Kidney (tissue), 14 donors: ENCODE measurements around the gene ADGRV1. TPM values are rescaled to one million over a fixed set of nuclear protein-coding genes. Genes with fewer than 3 reads are reported as not detected.
"Not testable (repeated sequence)": the region's sequence is repeated elsewhere in the genome, so short reads cannot be mapped to it uniquely, and the experiment has no call there.

ENCODE experiments used
- DNase-seq, 5 donors: peaks; one replicate each; pipeline ENCODE4 v3.0.0-alpha.2; 2013 to 2020
- FAIRE-seq: peaks from 2 replicates; lab custom pipeline; 2012; peaks lifted over from hg19 to GRCh38; lab: Jason Lieb, UNC
- H3K27ac ChIP-seq, 2 donors: one replicate each; pipeline ENCODE4 v1.7.0; 2013; ENCODE audit warnings: low read depth in 2 of 2, low read length in 2 of 2, inconsistent platforms in 1 of 2
- H3K27me3 ChIP-seq: one replicate; pipeline ENCODE4 v1.7.1; 2013; ENCODE audit warnings: low read length, inconsistent platforms; ENCODE audit not compliant: control insufficient read depth, insufficient read depth
- H3K36me3 ChIP-seq, 3 donors: one replicate each; pipeline versions ENCODE4 v1.7.0 to v1.7.1; 2013; ENCODE audit warnings: low read length in 3 of 3, control low read depth in 1 of 3, inconsistent platforms in 1 of 3; ENCODE audit not compliant: insufficient read depth in 3 of 3, control insufficient read depth in 2 of 3
- H3K4me1 ChIP-seq, 3 donors: one replicate each; pipeline versions ENCODE4 v1.7.0 to v1.7.1; 2013; ENCODE audit warnings: low read length in 3 of 3, inconsistent platforms in 1 of 3, low read depth in 1 of 3; ENCODE audit not compliant: control insufficient read depth in 2 of 3, insufficient read depth in 2 of 3
- H3K4me3 ChIP-seq, 3 donors: one replicate each; pipeline versions ENCODE4 v1.7.0 to v1.8.1; 2013; ENCODE audit warnings: low read length in 3 of 3, control low read depth in 1 of 3, inconsistent platforms in 1 of 3
- H3K9ac ChIP-seq, 3 donors: one replicate each; pipeline versions ENCODE4 v1.7.0 to v1.7.1; 2013; ENCODE audit warnings: low read length in 3 of 3, control low read depth in 1 of 3, inconsistent platforms in 1 of 3
- H3K9me3 ChIP-seq, 3 donors: one replicate each; pipeline versions ENCODE4 v1.7.0 to v1.7.1; 2013; ENCODE audit warnings: low read length in 3 of 3, control low read depth in 1 of 3, inconsistent platforms in 1 of 3; ENCODE audit not compliant: control insufficient read depth in 2 of 3, insufficient read depth in 1 of 3
- CTCF ChIP-seq: IDR thresholded peaks from 3 replicates; pipeline ENCODE4 v1.5.1; 2012; ENCODE audit warnings: mild to moderate bottlenecking, moderate library complexity, borderline replicate concordance; ENCODE audit not compliant: insufficient read depth; ENCODE audit errors: extremely low read depth
- intact Hi-C: fragments of 100-400 bp; cut with DNase I; formaldehyde crosslinking; loops from one replicate; pipeline ENCODE4 v1.11.1; 2022
- polyA plus RNA-seq: library from polyadenylated mRNA; stranded (reverse); fragments of 350-450 nt; fragmentation: Illumina TruSeq; extraction: RNeasy Lipid Tissue Mini Kit (QIAGEN cat#74804); gene quantifications from one replicate; pipeline ENCODE4 v1.2.3, GENCODE V29; 2014; ENCODE audit warnings: low read depth, low replicate concordance; ENCODE audit not compliant: insufficient read depth
- total RNA-seq: library from RNA; stranded (reverse); fragmentation: NEBNext Ultra II Directional; extraction: Animal tissue kit (Norgen Biotek cat#: 25700); gene quantifications from one replicate; pipeline ENCODE4 v1.2.1, GENCODE V29; 2021
- donor health status: control.
- donor health status: control.
- donor health status: control.
- donor health status: control.
- donor health status: control.
- donor health status: DM: yes; HTN: yes; CAD: no.
- donor health status: Normal renal cell carcinoma (clear cell type).

ADGRV1 gene
- total and polyA plus RNA-seq, 2 donors from 2014 or later, result 7.0 to 7.3 TPM

- Histone ChIP-seq H3K9ac (no peak overlapping the region), H3K4me1 (no peaks in the 10 kb centered on the region), H3K36me3 (no peaks in the 10 kb centered on the region), H3K9me3 (no peaks in the 10 kb centered on the region), H3K4me3 (no peak overlapping the region), H3K27ac (no peak overlapping the region), H3K27me3 (no peaks in the 10 kb centered on the region)
- no peak for TF ChIP-seq CTCF
- intact Hi-C loops, result no loop called here
- DNase-seq (no peak), FAIRE-seq (no peak)
Observed at GRCh38 chr5:90590170-90590569, 31.6 kb downstream of the ADGRV1 start.

- H3K4me1 ChIP-seq, H3K36me3 ChIP-seq, H3K4me3 ChIP-seq, H3K27ac ChIP-seq, H3K9ac ChIP-seq, DNase-seq, H3K27me3 ChIP-seq, H3K9me3 ChIP-seq, FAIRE-seq, intact Hi-C loops: not testable (repeated sequence)
Observed at GRCh38 chr5:90593083-90593482, 34.5 kb downstream of the ADGRV1 start.

GRCh38 chr5:90595766-90596165 is 37.2 kb downstream of the ADGRV1 start:
- H3K4me1 ChIP-seq, H3K9me3 ChIP-seq, H3K9ac ChIP-seq, H3K27me3 ChIP-seq, H3K4me3 ChIP-seq, H3K36me3 ChIP-seq, H3K27ac ChIP-seq, intact Hi-C loops, FAIRE-seq: not testable (repeated sequence)
- DNase-seq, result peak in 1 of 5 donors; percentile 37

- no peak for TF ChIP-seq CTCF
- no peak for DNase-seq
- Histone ChIP-seq H3K27me3 (no peaks in the 10 kb centered on the region), H3K36me3 (no peaks in the 10 kb centered on the region), H3K4me3 (no peak overlapping the region), H3K4me1 (no peaks in the 10 kb centered on the region), H3K27ac (no peak overlapping the region), H3K9ac (no peak overlapping the region), H3K9me3 (no peaks in the 10 kb centered on the region)
- FAIRE-seq, result no peak
- intact Hi-C loops, result no loop called here
Observed at GRCh38 chr5:90598293-90598692, 39.7 kb downstream of the ADGRV1 start.

GRCh38 chr5:90600307-90600706 is 41.7 kb downstream of the ADGRV1 start:
- intact Hi-C loops, H3K27ac ChIP-seq, H3K4me1 ChIP-seq, H3K4me3 ChIP-seq, DNase-seq, H3K36me3 ChIP-seq, H3K27me3 ChIP-seq, H3K9me3 ChIP-seq, FAIRE-seq, H3K9ac ChIP-seq: not testable (repeated sequence)
